ENCODE measurements around the gene NUP133. TPM values are rescaled to one million over a fixed set of nuclear protein-coding genes. Genes with fewer than 3 reads are reported as not detected.

NUP133 gene
- total RNA-seq, 3 donors from 2014 or later: 29.4 to 48.4 (median 31.8) TPM

GRCh38 chr1:229452956-229453801 lies 55.0 kb downstream of the NUP133 start:
- Histone ChIP-seq H3K36me3 (no peaks in the 10 kb centered on the region), H3K9me3 (no peaks in the 10 kb centered on the region), H3K27ac (no peak overlapping the region), H3K4me3 (no peak overlapping the region), H3K27me3 (no peaks in the 10 kb centered on the region), H3K4me1 (no peaks in the 10 kb centered on the region)
- DNase-seq (ENCODE audit: low spot score in 2 of 2): no peak
- TF ChIP-seq POLR2A (IDR thresholded peaks at IDR 0.05) (no peak), CTCF (IDR thresholded peaks at IDR 0.05) (peak in 1 of 3 donors; percentile 33)
- intact Hi-C loops (cut with DNase I; ENCODE audit: low total_unique reads): no loop called here

GRCh38 chr1:229448845-229449244 lies 59.3 kb downstream of the NUP133 start:
- H3K4me3 ChIP-seq: no peak overlapping the region
- no peaks in the 10 kb centered on the region for H3K27me3 ChIP-seq
- no peaks in the 10 kb centered on the region for H3K4me1 ChIP-seq
- TF ChIP-seq CTCF (IDR thresholded peaks at IDR 0.05) (no peak), POLR2AphosphoS5 (IDR thresholded peaks at IDR 0.05) (no peak), POLR2A (IDR thresholded peaks at IDR 0.05) (no peak)
- H3K9me3 ChIP-seq: no peaks in the 10 kb centered on the region
- no peaks in the 10 kb centered on the region for H3K36me3 ChIP-seq
- DNase-seq (ENCODE audit: low spot score in 2 of 2): no peak
- no peak overlapping the region for H3K27ac ChIP-seq
- intact Hi-C loops (cut with DNase I; ENCODE audit: low total_unique reads): loop anchor here (5.0 kb wide), 1 partner anchor 1193 kb away; the partner anchor contains the start of gene COG2

GRCh38 chr1:229448354-229448753 lies 59.8 kb downstream of the NUP133 start:
- Histone ChIP-seq H3K9me3 (no peaks in the 10 kb centered on the region), H3K36me3 (no peaks in the 10 kb centered on the region), H3K4me1 (no peaks in the 10 kb centered on the region), H3K27ac (no peak overlapping the region), H3K4me3 (no peak overlapping the region), H3K27me3 (no peaks in the 10 kb centered on the region)
- intact Hi-C loops (cut with DNase I; ENCODE audit: low total_unique reads): loop anchor here (5.0 kb wide), 1 partner anchor 1194 kb away; the partner anchor contains the start of gene COG2
- TF ChIP-seq POLR2AphosphoS5 (IDR thresholded peaks at IDR 0.05) (no peak), CTCF (IDR thresholded peaks at IDR 0.05) (no peak), POLR2A (IDR thresholded peaks at IDR 0.05) (no peak)
- no peak for DNase-seq (ENCODE audit: low spot score in 2 of 2)

- no peak overlapping the region for H3K27ac ChIP-seq
- TF ChIP-seq POLR2AphosphoS5 (IDR thresholded peaks at IDR 0.05): no peak
- TF ChIP-seq CTCF (IDR thresholded peaks at IDR 0.05): no peak
- TF ChIP-seq POLR2A (IDR thresholded peaks at IDR 0.05): no peak
- no peak overlapping the region for H3K4me3 ChIP-seq
- intact Hi-C loops (cut with DNase I; ENCODE audit: low total_unique reads): loop anchor here (5.0 kb wide), 1 partner anchor 1194 kb away; the partner anchor contains the start of gene COG2
- H3K36me3 ChIP-seq: no peaks in the 10 kb centered on the region
- no peaks in the 10 kb centered on the region for H3K27me3 ChIP-seq
- no peaks in the 10 kb centered on the region for H3K4me1 ChIP-seq
- DNase-seq (ENCODE audit: low spot score in 2 of 2): no peak
- no peaks in the 10 kb centered on the region for H3K9me3 ChIP-seq
These were observed 60.3 kb downstream of the NUP133 start for GRCh38 chr1:229447809-229448252.

GRCh38 chr1:229445828-229446227 lies 62.3 kb downstream of the NUP133 start:
- Histone ChIP-seq H3K27me3 (no peaks in the 10 kb centered on the region), H3K9me3 (no peaks in the 10 kb centered on the region), H3K4me3 (no peak overlapping the region), H3K27ac (no peak overlapping the region), H3K4me1 (no peaks in the 10 kb centered on the region), H3K36me3 (no peaks in the 10 kb centered on the region)
- intact Hi-C loops (cut with DNase I; ENCODE audit: low total_unique reads): loop anchor here (5.0 kb wide), 1 partner anchor 1196 kb away; the partner anchor contains the start of gene COG2
- TF ChIP-seq CTCF (IDR thresholded peaks at IDR 0.05): no peak
- TF ChIP-seq POLR2AphosphoS5 (IDR thresholded peaks at IDR 0.05): no peak
- no peak for TF ChIP-seq POLR2A (IDR thresholded peaks at IDR 0.05)
- DNase-seq (ENCODE audit: low spot score in 2 of 2): no peak

Measured in breast epithelium (tissue), 4 donors.